Activated CD8-positive, alpha-beta memory T cell treated with anti-CD3 and anti-CD28 coated beads for 4 hours (primary cell): ENCODE results near the gene HELZ.
"Not testable (repeated sequence)": the region's sequence is repeated elsewhere in the genome, so short reads cannot be mapped to it uniquely, and the experiment has no call there.

Experiments
- DNase-seq, 2 donors: peaks; one replicate each; pipeline ENCODE4 v3.0.0-alpha.2; 2020; ENCODE audit warnings: low read depth in 2 of 2

HELZ gene

GRCh38 chr17:67245073-67245693 lies at the start of gene HELZ:
HELZ (minus strand) TSS chr17:67245196; CDS start chr17:67218804, 26,392 bp downstream.
- peak; percentile 49 to 50 for DNase-seq

- DNase-seq: peak; percentile 31 to 40
Measured at GRCh38 chr17:67293251-67294203, 48.5 kb upstream of the HELZ start.

GRCh38 chr17:67290711-67291291 lies 45.8 kb upstream of the HELZ start:
- no peak for DNase-seq

DNA sequence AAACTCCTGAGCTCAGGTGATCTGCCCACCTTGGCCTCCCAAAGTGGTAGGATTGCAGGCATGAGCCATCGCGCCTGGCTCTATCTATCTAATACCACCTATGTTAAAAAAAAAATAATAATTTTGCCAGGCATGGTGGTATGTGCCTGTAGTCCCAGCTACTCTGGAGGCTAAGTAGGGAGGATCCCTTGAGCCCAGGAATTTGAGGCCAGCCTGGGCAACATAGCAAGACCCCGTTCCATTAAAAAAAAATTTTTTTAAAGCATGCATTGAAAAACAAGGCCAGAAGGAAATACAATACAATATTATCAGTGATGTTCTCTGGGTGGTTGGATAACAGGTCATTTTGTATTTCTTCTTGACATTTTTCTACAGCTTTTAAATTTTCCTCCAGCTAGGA lies 45.2 kb upstream of the HELZ start:
- DNase-seq: no peak

- no peak for DNase-seq
Measured at GRCh38 chr17:67289181-67289876, 44.3 kb upstream of the HELZ start.

- DNase-seq: not testable (repeated sequence)
Measured at GRCh38 chr17:67286826-67287225, 41.8 kb upstream of the HELZ start.

DNA sequence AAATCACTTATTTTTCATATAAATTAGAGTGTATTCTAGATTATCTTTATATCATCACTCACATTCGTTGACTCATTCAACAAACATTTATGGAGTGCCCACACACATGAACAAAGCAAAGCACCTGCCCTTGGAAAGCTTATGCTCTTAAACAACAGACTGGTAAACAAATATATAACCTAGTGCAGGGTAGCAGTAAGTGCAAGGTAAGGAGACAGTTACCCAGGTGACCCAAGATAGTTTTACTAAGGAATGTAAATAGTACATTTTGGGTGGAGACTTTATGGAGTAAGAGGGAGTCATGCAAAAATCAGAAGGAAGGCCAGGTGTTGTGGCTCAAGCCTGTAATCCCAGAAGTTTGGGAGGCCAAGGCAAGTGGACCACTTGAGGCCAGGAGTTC lies 40.4 kb upstream of the HELZ start:
- no peak for DNase-seq

- no peak for DNase-seq
Measured at GRCh38 chr17:67283731-67284516, 38.9 kb upstream of the HELZ start.

DNA sequence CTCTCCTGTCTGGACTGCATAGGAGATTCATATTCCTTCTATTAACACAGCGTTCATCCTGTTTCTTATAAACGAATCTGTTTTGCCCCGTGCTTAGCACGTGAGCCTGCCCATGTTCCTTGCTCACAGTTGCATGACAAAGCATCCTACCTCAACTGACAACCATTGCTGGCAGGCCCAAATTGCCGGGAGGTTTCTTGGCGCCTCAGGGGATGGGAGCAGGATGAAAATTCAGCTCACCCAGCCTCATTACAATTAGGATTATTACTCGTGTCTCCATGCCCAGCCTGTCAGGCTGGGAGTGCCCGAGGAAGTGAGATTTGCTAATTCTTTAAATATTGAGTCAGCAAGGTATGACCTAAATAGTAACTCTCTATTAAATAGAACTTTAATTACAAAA lies 36.7 kb upstream of the HELZ start:
- DNase-seq: no peak

GRCh38 chr17:67281053-67281452 lies 36.1 kb upstream of the HELZ start:
- DNase-seq: no peak

DNA sequence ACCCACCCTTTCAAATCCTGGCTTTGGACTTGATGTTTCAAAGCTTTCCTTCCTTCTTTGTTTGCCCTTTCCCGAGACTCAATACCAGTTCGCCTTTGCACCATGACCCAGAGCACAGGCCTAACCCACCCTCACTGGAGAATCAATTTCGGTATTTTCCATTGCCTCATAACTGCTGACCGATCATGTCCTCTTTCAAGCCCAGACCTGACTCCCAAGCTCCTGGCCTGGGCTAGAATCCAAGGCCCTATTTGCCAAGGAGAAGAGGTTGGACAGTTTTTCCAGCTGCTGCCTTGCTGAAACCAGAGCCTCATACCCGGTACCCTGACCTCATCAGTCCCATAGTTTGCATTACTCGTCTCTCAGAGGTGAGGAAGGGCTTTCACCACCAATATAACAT lies 35.3 kb upstream of the HELZ start:
- no peak for DNase-seq

DNA sequence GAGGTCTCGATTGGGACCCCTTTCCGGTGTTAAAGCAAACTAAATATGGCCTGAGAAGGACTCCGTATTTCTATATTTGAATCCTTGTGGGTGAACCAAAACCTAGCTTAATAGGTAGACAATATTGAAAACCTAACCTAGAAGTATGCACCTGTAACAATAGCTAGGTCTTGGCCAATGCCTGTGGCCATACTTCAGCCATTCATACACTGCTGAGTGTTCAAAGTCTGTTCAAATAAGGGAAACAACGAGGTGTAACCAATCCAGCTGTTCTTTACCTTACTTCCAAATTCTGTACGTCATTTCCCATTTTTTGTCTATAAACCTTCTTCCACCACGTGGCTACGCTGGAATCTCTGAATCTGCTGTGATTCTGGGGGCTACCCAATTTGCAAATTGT lies 34.1 kb upstream of the HELZ start:
- DNase-seq: no peak

GRCh38 chr17:67278363-67278762 lies 33.4 kb upstream of the HELZ start:
- no peak for DNase-seq

DNA sequence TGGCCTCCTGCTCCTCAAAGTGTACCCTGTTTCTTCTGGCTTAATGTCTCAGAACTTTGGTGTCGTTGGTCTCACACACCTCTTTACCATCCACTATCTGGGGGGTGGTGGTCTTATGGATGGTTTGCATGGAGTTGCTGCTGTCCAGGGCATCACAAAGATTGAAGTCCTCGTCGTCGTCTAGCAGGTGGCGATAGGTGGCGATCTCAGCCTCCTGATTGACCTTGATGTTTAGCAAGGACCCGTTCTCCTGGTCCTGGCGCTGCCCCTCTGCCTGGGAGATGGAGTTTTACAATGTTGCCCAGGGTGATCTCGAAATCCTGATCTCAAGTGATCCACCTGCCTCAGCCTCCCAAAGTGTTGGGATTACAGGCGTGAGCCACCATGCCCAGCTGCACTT lies 31.1 kb upstream of the HELZ start:
- no peak for DNase-seq

GRCh38 chr17:67274466-67274865 lies 29.5 kb upstream of the HELZ start:
- DNase-seq: no peak

- DNase-seq: no peak
Measured at GRCh38 chr17:67273900-67274299, 28.9 kb upstream of the HELZ start.

GRCh38 chr17:67272312-67273047 lies 27.5 kb upstream of the HELZ start:
- no peak for DNase-seq

- not testable (repeated sequence) for DNase-seq
Measured at GRCh38 chr17:67271187-67271586, 26.2 kb upstream of the HELZ start.

GRCh38 chr17:67270416-67270815 lies 25.4 kb upstream of the HELZ start:
- DNase-seq: no peak

DNA sequence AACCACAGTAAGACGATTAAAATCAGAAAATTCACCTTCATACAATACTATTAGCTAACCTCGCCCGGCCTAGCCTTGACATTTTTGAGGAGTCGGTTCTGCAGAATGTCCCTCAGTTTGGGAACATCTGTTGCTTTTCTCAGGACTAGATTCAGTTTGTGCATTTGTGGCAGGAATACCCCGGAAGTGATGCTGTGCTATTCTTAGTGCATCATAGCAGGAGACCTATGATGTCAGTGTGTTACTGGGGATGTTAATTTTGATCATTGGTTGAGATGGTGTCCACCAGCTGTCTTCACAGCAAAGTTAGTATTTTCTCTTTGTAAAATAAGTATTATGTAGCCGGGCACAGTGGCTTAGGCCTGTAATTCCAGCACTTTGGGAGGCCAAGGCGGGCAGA lies 21.5 kb upstream of the HELZ start:
- no peak for DNase-seq
